IMR-90 (cell line): Measurements from ENCODE around the gene AZIN2. TPM values are rescaled to one million over a fixed set of nuclear protein-coding genes. Genes with fewer than 3 reads are reported as not detected.

Experiments used
- ATAC-seq: fragments of 200-7000 bp; cut with Tn5 transposase; 2 replicates; pipeline ENCODE4 v1.9.1; 2020; ENCODE audit warnings: low read depth, mild to moderate bottlenecking, moderate library complexity
- BruUV-seq: library from RNA; stranded (reverse); fragments of 400-500 nt; replicated peaks from 2 replicates; lab custom pipeline; 2021; lab: Mats Ljungman, UMichigan
- CTCF ChIA-PET: fragments of 300-600 bp; formaldehyde crosslinking; extraction: SDS; loops from one replicate; lab custom pipeline; 2021; ENCODE audit warnings: antibody characterized with exemption; lab: Yijun Ruan, JAX
- POLR2A ChIA-PET: fragments of 300-600 bp; sonication (Branson Sonifier 250); formaldehyde crosslinking; loops from one replicate; lab custom pipeline; 2022; ENCODE audit warnings: antibody characterized with exemption; ENCODE audit not compliant: unreplicated experiment; lab: Charles Lee
- DNase-seq: peaks from one replicate; pipeline ENCODE4 v3.0.0; 2013
- H2AFZ ChIP-seq: replicated peaks from 2 replicates; pipeline ENCODE3; 2013; ENCODE audit warnings: low read length, mild to moderate bottlenecking; ENCODE audit not compliant: poor library complexity
- H2AK5ac ChIP-seq: 2 replicates; pipeline ENCODE4 v1.6.1; 2013; ENCODE audit warnings: low read depth, low read length, inconsistent platforms
- H2AK9ac ChIP-seq: replicated peaks from 2 replicates; pipeline ENCODE3; 2013; ENCODE audit warnings: mild to moderate bottlenecking, low read depth, low read length, moderate library complexity; ENCODE audit not compliant: poor library complexity
- H2BK120ac ChIP-seq: 2 replicates; pipeline ENCODE4 v1.6.1; 2013; ENCODE audit warnings: low read depth, low read length, inconsistent platforms
- H2BK15ac ChIP-seq: 3 replicates; pipeline ENCODE4 v1.6.1; 2013; ENCODE audit warnings: low read depth, low read length, inconsistent platforms
- H2BK20ac ChIP-seq: 2 replicates; pipeline ENCODE4 v1.6.1; 2013; ENCODE audit warnings: low read depth, mild to moderate bottlenecking, inconsistent platforms, low read length, moderate library complexity
- H2BK5ac ChIP-seq: 2 replicates; pipeline ENCODE4 v1.6.1; 2013; ENCODE audit warnings: mild to moderate bottlenecking, low read depth, low read length, inconsistent platforms; ENCODE audit not compliant: poor library complexity, severe bottlenecking
- H3K14ac ChIP-seq: replicated peaks from 2 replicates; pipeline ENCODE4 v1.6.1; 2013; ENCODE audit warnings: low read depth, low read length, inconsistent platforms
- H3K18ac ChIP-seq: 2 replicates; pipeline ENCODE4 v1.6.1; 2013; ENCODE audit warnings: low read depth, low read length, control low read depth
- H3K23ac ChIP-seq: 2 replicates; pipeline ENCODE4 v1.6.1; 2013; ENCODE audit warnings: low read depth, low read length, inconsistent platforms
- H3K27ac ChIP-seq: 2 replicates; pipeline ENCODE4 v1.5.1; 2013; ENCODE audit warnings: mild to moderate bottlenecking, control low read depth, low read length; ENCODE audit not compliant: insufficient read depth
- H3K27me3 ChIP-seq: 2 replicates; pipeline ENCODE4 v1.6.1; 2013; ENCODE audit warnings: low read length; ENCODE audit not compliant: control insufficient read depth, insufficient read depth
- H3K36me3 ChIP-seq: 2 replicates; pipeline ENCODE4 v1.6.1; 2013; ENCODE audit warnings: low read length, mixed read lengths; ENCODE audit not compliant: control insufficient read depth, insufficient read depth
- H3K4ac ChIP-seq: 2 replicates; pipeline ENCODE4 v1.6.1; 2013; ENCODE audit warnings: low read depth, low read length, inconsistent platforms
- H3K4me1 ChIP-seq: 2 replicates; pipeline ENCODE4 v1.6.1; 2013; ENCODE audit warnings: low read length, mixed read lengths; ENCODE audit not compliant: control insufficient read depth, insufficient read depth
- H3K4me2 ChIP-seq: 2 replicates; pipeline ENCODE4 v1.6.1; 2013; ENCODE audit warnings: low read depth, mild to moderate bottlenecking, control low read depth, low read length, moderate library complexity
- H3K4me3 ChIP-seq: 2 replicates; pipeline ENCODE4 v1.5.1; 2013; ENCODE audit warnings: low read depth, mild to moderate bottlenecking, control low read depth, low read length, moderate library complexity; ENCODE audit not compliant: insufficient read depth
- H3K56ac ChIP-seq: 2 replicates; pipeline ENCODE4 v1.6.1; 2013; ENCODE audit warnings: low read length, inconsistent platforms; ENCODE audit not compliant: insufficient read depth; ENCODE audit errors: extremely low read depth
- H3K79me1 ChIP-seq, 2 experiments: 2 replicates each; pipeline ENCODE4 v1.6.1; 2013; ENCODE audit warnings: low read length in 2 of 2, inconsistent platforms in 1 of 2, low read depth in 1 of 2
- H3K9ac ChIP-seq: 2 replicates; pipeline ENCODE4 v1.6.1; 2013; ENCODE audit warnings: low read depth, low read length, control low read depth
- H3K9me1 ChIP-seq: 2 replicates; pipeline ENCODE4 v1.6.1; 2013; ENCODE audit warnings: low read length, inconsistent platforms; ENCODE audit not compliant: insufficient read depth
- H3K9me3 ChIP-seq: 2 replicates; pipeline ENCODE4 v1.6.1; 2013; ENCODE audit warnings: low read length; ENCODE audit not compliant: control insufficient read depth, insufficient read depth
- H4K20me1 ChIP-seq: 2 replicates; pipeline ENCODE4 v1.6.1; 2013; ENCODE audit warnings: low read length, inconsistent platforms; ENCODE audit not compliant: insufficient read depth
- H4K5ac ChIP-seq: 2 replicates; pipeline ENCODE4 v1.6.1; 2013; ENCODE audit warnings: mild to moderate bottlenecking, low read depth, low read length, control low read depth
- H4K8ac ChIP-seq, 2 experiments: 2 replicates each; pipeline ENCODE4 v1.6.1; 2013; ENCODE audit warnings: low read depth in 2 of 2, low read length in 2 of 2, control low read depth in 1 of 2, inconsistent platforms in 1 of 2
- H4K91ac ChIP-seq: 2 replicates; pipeline ENCODE4 v1.6.1; 2013; ENCODE audit warnings: low read depth, low read length, inconsistent platforms; ENCODE audit not compliant: insufficient read depth
- CHD1 ChIP-seq: IDR thresholded peaks from 2 replicates; pipeline ENCODE4 v1.6.1; 2012; ENCODE audit warnings: low read depth, low read length, improper control_type of control experiment
- CTCF ChIP-seq: conservative IDR thresholded peaks from 2 replicates; pipeline ENCODE4 v1.5.1; 2012; ENCODE audit warnings: mild to moderate bottlenecking, low read depth, low read length, improper control_type of control experiment
- FOS ChIP-seq: fragments of 150-350 bp; IDR thresholded peaks from 2 replicates; pipeline ENCODE4 v1.6.1; 2016; ENCODE audit warnings: low read depth, low read length
- NFE2L2 ChIP-seq: fragments of 150-350 bp; IDR thresholded peaks from 2 replicates; pipeline ENCODE4 v1.6.1; 2016; ENCODE audit warnings: low read depth, mild to moderate bottlenecking, low read length
- RFX5 ChIP-seq: IDR thresholded peaks from 2 replicates; pipeline ENCODE4 v1.8.0; 2012; ENCODE audit warnings: low read depth, mild to moderate bottlenecking, low read length, moderate library complexity
- SMC3 ChIP-seq: fragments of 150-350 bp; IDR thresholded peaks from 2 replicates; pipeline ENCODE4 v1.6.1; 2016; ENCODE audit warnings: low read depth, mild to moderate bottlenecking, antibody characterized with exemption, low read length, moderate library complexity
- WGBS, 2 experiments: methylation state at CpG; one replicate each; pipeline versions ENCODE4 v1.1.5 to v1.1.7; 2013; ENCODE audit warnings: missing lambda C conversion rate in 2 of 2; ENCODE audit not compliant: insufficient read length in 1 of 2; ENCODE audit errors: extremely low coverage in 2 of 2; 5-methylcytosine and 5-hydroxymethylcytosine counted together
- dilution Hi-C: fragments of 300-500 bp; cut with HindIII; formaldehyde crosslinking; loops from one replicate; pipeline ENCODE4 v1.14.3; 2018; ENCODE audit warnings: low sequenced_read_pairs; ENCODE audit not compliant: unreplicated experiment
- in situ Hi-C: fragments of 300-500 bp; cut with MboI; formaldehyde crosslinking; loops from 3 replicates; pipeline ENCODE4 v1.14.3; 2019; ENCODE audit warnings: low sequenced_read_pairs, inconsistent platforms, mixed read lengths
- intact Hi-C: fragments of 100-400 bp; cut with micrococcal nuclease; formaldehyde crosslinking; loops from 2 replicates; pipeline ENCODE4 v1.10.0; 2022
- polyA plus RNA-seq, 3 experiments: library from polyadenylated mRNA; depleted of rRNA; stranded (reverse); fragments of >200 nt; gene quantifications; 2 replicates each; pipeline ENCODE4 v1.2.3, GENCODE V29; 2012; ENCODE audit warnings: low replicate concordance in 1 of 3
- total RNA-seq: library from RNA; depleted of rRNA; stranded (reverse); fragments of >200 nt; gene quantifications from 2 replicates; pipeline ENCODE4 v1.2.3, GENCODE V29; 2012

The AZIN2 gene
- total and polyA plus RNA-seq, 2 of the 4 experiments (the other 2 are of a cell fraction): 4.7 to 8.9 TPM

- H2BK15ac ChIP-seq: no peak overlapping the region
- H2AFZ ChIP-seq: peak overlapping the region; percentile 46
- H3K14ac ChIP-seq: peak overlapping the region; percentile 37
- H2BK20ac ChIP-seq: peak overlapping the region; percentile 54
- no CpG with 5 or more reads among the region's 11 CpGs for WGBS, 2 experiments
- no peaks in the 10 kb centered on the region for H3K27me3 ChIP-seq
- H3K27ac ChIP-seq: no peak overlapping the region
- peak overlapping the region; percentile 13; the same call in 1 of the 2 replicates for H4K91ac ChIP-seq
- no peak for ATAC-seq
- peaks cover 22 to 62% of the 10 kb centered on the region in 2 experiments for H3K79me1 ChIP-seq
- DNase-seq: peak; percentile 26
- TF ChIP-seq RFX5: no peak
- 0 out of 2 replicates have a peak, but pooled peaks have one; percentile 5 for TF ChIP-seq CTCF
- no peak for TF ChIP-seq SMC3
- TF ChIP-seq NFE2L2: no peak
- no peak for TF ChIP-seq CHD1
- TF ChIP-seq FOS: no peak
- H3K4me1 ChIP-seq: peaks cover 17% of the 10 kb centered on the region
- H2AK9ac ChIP-seq: no peak overlapping the region
- H4K8ac ChIP-seq: peak overlapping the region in 1 of 2 experiments; percentile 63; a peak in 2 of 4 replicates
- no peak overlapping the region; the same call in 1 of the 2 replicates for H3K4me2 ChIP-seq
- ChIA-PET POLR2A (no interaction called here), CTCF (interaction anchor here (1.1 kb wide), 1 partner anchor 196 kb away, joined by 3 read pairs; no protein-coding TSS in a partner anchor)
- H4K5ac ChIP-seq: no peak overlapping the region
- H3K9ac ChIP-seq: no peak overlapping the region
- peaks cover 22% of the 10 kb centered on the region for H3K9me1 ChIP-seq
- 0 out of 2 replicates have a peak, but pooled peaks cover 4% of the 10 kb centered on the region for H4K20me1 ChIP-seq
- dilution Hi-C loops (no loop called here), in situ Hi-C loops (no loop called here), intact Hi-C loops (no loop called here)
- H3K36me3 ChIP-seq: peaks cover 15% of the 10 kb centered on the region; the same call in 1 of the 2 replicates
- no TSS peak for BruUV-seq
- H2BK5ac ChIP-seq: peak overlapping the region; percentile 27
- peak overlapping the region; percentile 46 for H2BK120ac ChIP-seq
- H3K18ac ChIP-seq: no peak overlapping the region
- 0 out of 2 replicates have a peak, but pooled peaks cover 3% of the 10 kb centered on the region for H3K9me3 ChIP-seq
- H2AK5ac ChIP-seq: peak overlapping the region; percentile 78; the same call in 1 of the 2 replicates
- H3K56ac ChIP-seq: no peak overlapping the region
- 0 out of 2 replicates have a peak overlapping the region, but pooled peaks have one; percentile 17 for H3K23ac ChIP-seq
- H3K4ac ChIP-seq: peak overlapping the region; percentile 76
- no peak overlapping the region for H3K4me3 ChIP-seq
Measured at GRCh38 chr1:33168556-33169289, 87.8 kb downstream of the AZIN2 start.
